Measurements from ENCODE around the gene ABCA5.
"Not testable (repeated sequence)": the region's sequence is repeated elsewhere in the genome, so short reads cannot be mapped to it uniquely, and the experiment has no call there.

Gene ABCA5

GRCh38 chr17:69220098-69220497, 106.8 kb downstream of the ABCA5 start:
- no peak for DNase-seq (ENCODE audit: low read depth)
- no peak for TF ChIP-seq CTCF (IDR thresholded peaks at IDR 0.05; ENCODE audit: low read depth, low read length, missing control alignments)
- H3K4me3 ChIP-seq (ENCODE audit: low read depth, low read length), result no peak overlapping the region

DNA sequence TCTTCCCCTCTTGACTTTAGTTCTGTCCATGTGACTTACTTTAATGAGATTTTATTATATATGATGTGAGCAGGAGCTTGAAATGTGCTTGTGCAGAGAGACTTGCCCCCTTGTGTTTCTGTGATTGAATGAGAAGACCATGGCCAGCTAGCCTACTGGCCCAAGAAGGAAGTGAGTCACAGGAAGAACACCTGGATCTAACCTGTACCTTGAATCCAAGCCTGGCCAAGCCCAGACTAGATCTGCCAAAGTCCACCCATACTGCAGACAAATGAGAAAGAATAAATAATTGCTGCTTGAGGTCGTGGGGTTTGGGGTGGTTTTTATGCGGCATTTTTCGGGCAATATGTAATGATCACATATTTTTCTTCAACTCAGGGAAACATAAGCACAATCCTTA, 107.9 kb downstream of the ABCA5 start:
- TF ChIP-seq CTCF (IDR thresholded peaks at IDR 0.05; ENCODE audit: low read depth, low read length, missing control alignments), result no peak
- no peak overlapping the region for H3K4me3 ChIP-seq (ENCODE audit: low read depth, low read length)
- DNase-seq (ENCODE audit: low read depth), result no peak

DNA sequence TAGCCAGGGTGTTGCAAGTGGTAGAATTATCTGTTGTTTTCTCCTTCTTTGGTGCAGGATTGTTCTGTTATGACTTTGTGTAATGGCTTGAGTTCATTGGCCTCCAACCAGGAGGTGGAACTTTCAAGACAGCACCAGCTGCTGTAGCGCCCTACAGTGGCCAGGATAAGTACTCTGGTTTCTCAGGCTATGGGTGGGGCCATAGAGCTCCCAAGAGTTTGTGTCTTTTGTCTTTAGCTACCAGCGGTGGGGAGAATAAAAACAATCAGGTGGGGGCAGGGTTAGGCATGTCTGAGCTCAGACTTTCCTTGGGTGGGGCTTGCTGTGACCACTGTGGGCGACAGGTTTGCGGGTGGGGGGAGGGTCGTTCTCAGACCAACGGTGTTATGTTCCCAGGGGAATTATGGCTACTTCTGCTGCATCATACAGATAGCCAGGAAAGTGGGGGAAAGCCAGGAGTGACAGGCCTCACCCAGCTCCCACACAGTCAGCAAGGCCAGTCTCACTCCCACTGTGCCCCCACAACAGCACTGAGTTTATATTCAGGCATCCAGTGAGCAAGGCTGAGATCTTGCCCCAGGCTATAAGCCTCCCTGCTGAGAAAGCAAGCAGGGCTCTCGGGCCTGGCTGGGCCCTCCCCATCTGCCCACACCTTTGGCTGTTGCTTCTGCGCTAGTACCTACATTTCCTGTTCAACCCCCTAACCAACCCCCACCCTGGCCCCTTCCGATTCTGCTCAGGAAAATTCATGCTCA, 113.7 kb downstream of the ABCA5 start:
- no peak for DNase-seq (ENCODE audit: low read depth)
- no peak overlapping the region for H3K4me3 ChIP-seq (ENCODE audit: low read depth, low read length)
- no peak for TF ChIP-seq CTCF (IDR thresholded peaks at IDR 0.05; ENCODE audit: low read depth, low read length, missing control alignments)

- H3K4me3 ChIP-seq (ENCODE audit: low read depth, low read length), result no peak overlapping the region
- no peak for DNase-seq (ENCODE audit: low read depth)
- no peak for TF ChIP-seq CTCF (IDR thresholded peaks at IDR 0.05; ENCODE audit: low read depth, low read length, missing control alignments)
Observed at GRCh38 chr17:69208640-69209039, 118.3 kb downstream of the ABCA5 start.

GRCh38 chr17:69207151-69207550, 119.8 kb downstream of the ABCA5 start:
- no peak overlapping the region for H3K4me3 ChIP-seq (ENCODE audit: low read depth, low read length)
- DNase-seq (ENCODE audit: low read depth), result no peak
- TF ChIP-seq CTCF (IDR thresholded peaks at IDR 0.05; ENCODE audit: low read depth, low read length, missing control alignments), result no peak

- TF ChIP-seq CTCF (IDR thresholded peaks at IDR 0.05; ENCODE audit: low read depth, low read length, missing control alignments), result no peak
- no peak overlapping the region for H3K4me3 ChIP-seq (ENCODE audit: low read depth, low read length)
- no peak for DNase-seq (ENCODE audit: low read depth)
Observed at GRCh38 chr17:69198238-69198637, 128.7 kb downstream of the ABCA5 start.

GRCh38 chr17:69196105-69196653, 130.8 kb downstream of the ABCA5 start:
- DNase-seq (ENCODE audit: low read depth); H3K4me3 ChIP-seq (ENCODE audit: low read depth, low read length): not testable (repeated sequence)
